HG03342 (cell line): ENCODE results near the gene KPNA4.
A peak's percentile ranks its signal among the peaks of the same experiment; 100 is the strongest.
"Not testable (repeated sequence)": the region's sequence is repeated elsewhere in the genome, so short reads cannot be mapped to it uniquely, and the experiment has no call there.

Source experiments
- ATAC-seq: cut with Tn5 transposase; IDR thresholded peaks from one replicate; pipeline ENCODE4 v1.9.1; 2021; ENCODE audit warnings: mild to moderate bottlenecking, moderate library complexity; ENCODE audit not compliant: unreplicated experiment

The KPNA4 gene, protein sequence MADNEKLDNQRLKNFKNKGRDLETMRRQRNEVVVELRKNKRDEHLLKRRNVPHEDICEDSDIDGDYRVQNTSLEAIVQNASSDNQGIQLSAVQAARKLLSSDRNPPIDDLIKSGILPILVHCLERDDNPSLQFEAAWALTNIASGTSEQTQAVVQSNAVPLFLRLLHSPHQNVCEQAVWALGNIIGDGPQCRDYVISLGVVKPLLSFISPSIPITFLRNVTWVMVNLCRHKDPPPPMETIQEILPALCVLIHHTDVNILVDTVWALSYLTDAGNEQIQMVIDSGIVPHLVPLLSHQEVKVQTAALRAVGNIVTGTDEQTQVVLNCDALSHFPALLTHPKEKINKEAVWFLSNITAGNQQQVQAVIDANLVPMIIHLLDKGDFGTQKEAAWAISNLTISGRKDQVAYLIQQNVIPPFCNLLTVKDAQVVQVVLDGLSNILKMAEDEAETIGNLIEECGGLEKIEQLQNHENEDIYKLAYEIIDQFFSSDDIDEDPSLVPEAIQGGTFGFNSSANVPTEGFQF

DNA sequence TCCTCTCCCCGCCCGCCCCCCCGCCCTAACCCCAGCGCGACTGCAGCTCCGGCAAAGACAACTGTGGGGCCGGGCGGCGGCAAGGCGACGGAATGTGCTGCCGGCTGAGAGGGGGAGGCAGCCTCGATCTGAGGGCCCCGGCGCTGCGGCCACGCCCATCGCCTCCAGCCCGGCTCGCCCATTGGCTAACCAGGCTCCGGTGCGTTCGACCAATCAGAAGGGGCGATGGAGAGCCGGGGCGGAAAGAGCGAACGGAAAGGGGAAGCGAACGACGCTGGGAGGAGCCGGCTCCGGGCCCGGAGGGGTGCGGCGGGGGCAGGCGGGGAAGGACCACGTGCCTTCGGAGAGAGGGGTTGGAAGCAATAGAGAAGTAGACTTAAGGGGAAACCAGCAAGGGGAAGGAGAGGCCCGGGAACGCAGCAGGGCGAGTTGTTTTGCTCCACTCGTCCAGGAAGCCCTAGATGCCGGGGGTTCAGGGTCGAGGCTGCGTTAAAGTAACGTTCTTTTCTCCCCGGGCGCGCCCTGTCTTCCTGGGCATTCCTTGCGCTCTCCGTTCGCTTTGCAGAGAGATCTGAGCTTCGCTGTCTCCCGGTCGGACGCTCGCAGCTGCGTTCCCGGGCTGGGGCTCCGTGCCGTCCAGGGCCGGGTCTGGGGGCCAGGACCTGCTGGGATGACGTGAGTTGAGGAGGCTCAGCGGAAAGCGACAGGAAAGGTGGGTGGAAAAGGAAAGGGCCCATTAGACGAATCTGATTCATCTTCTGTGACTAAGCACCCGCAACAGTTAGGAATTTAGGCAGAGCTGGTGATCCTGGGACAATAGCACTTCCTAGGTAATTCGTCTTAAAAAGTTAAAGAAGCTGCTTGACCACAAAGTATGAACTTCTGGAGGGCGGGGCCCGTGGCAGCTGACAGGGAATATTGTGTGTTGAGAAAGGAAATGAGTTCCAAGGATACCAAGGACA lies at the start of gene KPNA4:
Gene KPNA4, minus strand, starts transcription at position 130 of the 962 bp plus-strand sequence. CDS start 289 bp downstream, outside the sequence.
- ATAC-seq: peak; percentile 92

DNA sequence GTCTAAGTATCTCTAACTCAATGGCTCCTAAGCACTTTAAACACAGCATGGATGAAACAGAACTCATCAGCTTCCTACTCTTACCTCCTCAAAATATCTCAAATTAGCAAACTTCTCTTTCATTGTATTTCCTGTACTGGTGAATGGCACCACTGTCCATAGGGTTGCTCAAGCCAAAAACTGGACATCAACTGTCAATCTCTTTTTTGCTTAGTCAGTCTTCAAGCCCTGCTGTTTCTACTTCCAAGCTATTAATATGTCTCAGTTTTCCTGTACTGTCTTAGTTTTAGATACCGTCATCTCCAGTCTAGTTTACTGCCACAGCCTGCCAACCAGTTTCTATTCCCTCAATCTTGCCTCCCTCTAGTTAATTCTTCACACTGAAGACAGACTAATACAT lies 48.3 kb upstream of the KPNA4 start:
- no peak for ATAC-seq

DNA sequence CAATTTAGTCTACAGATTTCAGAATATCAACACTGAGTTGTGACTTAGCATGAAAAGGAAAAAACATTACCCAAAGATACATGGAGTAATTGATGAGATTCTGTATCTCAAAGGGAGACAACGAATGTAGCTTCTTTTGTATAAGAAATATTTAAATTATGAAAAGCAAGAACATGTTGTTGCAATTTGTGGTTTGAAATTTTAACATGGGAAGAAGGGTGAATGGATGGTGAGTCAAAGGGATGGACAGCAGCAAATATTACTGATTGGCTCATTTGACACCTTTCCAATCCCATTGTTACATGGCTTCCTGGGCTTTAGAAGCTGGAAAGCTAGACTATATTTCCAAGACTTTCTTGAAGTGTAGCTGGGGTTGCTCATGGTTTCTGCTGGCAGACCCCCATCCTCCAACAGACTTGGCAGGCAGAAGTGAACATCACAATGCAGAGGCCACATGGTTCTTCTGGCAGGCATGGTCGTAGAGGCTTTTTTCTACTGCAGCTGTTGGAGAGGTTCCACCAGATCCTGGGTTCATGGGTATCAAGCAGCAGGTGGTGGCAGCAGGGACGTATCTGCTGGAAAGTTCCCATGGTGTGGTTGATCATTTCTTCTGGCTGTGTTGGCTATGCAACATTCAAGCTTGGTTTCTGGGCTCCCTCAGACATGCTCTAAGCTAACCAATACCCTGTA lies 47.2 kb upstream of the KPNA4 start:
- ATAC-seq: no peak

DNA sequence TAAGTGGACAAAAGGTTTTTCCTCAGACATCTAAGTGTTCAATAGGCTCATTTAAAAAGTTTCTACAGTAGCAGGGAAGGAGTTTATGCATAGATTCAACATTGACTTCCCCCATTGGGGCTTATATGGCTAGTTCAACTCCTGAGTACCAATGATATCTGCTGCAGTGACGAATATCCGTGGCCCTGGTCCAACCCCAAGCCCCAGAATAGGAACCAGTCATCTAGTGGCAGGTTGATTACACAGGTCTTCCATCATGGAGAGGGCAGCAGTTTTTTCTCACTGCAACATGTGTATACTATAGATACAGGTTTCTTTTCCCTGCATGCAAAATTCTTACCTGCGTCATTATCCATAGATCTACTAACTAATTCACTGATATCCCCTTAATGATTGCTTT lies 45.8 kb upstream of the KPNA4 start:
- no peak for ATAC-seq

DNA sequence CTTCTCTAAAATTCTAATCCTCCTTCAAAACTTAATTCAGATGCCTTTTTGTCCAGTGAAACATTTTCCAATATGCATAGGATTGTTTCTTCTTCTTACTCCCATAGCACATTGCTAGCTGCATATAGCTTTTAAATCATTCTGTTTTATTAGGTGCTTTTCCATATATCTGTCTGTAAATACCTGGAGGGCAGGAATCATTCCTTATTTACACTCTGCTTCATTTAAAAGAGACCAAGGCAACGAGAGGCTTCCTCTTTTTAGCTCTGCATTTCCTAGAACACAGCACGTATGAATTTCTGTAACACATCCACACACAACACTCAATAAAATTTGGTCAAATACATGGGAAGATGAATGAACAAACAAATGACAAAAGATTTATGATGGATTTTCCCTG lies 43.5 kb upstream of the KPNA4 start:
- no peak for ATAC-seq

DNA sequence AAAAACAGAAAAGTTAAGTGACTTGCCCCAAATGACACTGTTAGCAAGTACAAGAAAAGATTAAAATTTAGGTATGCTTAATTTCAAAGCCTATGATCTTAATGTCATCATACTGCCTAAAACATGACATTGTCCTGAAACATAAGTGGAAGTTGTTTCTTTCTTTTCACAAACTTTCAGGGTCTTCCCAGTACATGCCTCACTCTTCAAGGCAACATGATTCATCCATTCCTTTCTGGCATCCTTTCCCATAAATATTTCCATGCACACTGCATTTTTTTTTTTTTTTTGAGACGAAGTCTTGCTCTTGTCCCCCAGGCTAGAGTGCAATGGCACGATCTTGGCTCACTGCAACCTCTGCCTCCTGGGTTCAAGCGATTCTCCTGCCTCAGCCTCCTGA lies 42.5 kb upstream of the KPNA4 start:
- ATAC-seq: no peak

DNA sequence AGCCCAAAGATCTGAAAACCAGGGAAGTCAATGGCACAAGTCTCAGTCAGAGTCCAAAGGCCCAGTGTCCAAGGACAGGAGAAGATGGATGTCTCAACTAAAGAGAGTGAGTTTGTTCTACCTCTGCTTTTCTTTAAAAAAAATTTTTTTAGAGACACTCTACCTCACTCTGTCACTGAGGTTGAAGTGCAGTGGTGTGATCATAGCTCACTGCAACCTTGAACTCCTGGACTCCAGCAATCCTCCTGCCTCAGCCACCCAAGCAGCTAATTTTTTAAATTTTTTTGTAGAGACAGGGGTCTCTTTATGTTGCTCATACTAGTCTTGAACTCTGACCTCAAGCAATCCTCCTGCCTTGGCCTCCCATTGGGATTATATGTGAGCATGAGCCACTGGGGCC lies 39.9 kb upstream of the KPNA4 start:
- ATAC-seq: no peak

DNA sequence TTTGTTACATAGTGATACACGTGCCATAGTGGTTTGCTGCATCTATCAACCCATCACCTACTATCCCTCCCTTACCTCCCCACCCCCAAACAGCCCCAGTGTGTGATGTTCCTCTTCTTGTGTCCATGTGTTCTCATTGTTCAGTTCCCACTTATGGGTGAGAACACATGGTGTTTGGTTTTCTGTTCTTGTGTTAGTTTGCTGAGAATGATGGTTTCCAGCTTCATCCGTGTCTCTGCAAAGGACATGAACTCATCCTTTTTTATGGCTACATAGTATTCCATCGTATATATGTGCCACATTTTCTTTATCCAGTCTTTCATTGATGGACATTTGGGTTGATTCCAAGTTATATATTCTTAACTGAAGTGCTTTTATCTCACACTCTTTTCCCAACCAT lies 38.5 kb upstream of the KPNA4 start:
- ATAC-seq: not testable (repeated sequence)

DNA sequence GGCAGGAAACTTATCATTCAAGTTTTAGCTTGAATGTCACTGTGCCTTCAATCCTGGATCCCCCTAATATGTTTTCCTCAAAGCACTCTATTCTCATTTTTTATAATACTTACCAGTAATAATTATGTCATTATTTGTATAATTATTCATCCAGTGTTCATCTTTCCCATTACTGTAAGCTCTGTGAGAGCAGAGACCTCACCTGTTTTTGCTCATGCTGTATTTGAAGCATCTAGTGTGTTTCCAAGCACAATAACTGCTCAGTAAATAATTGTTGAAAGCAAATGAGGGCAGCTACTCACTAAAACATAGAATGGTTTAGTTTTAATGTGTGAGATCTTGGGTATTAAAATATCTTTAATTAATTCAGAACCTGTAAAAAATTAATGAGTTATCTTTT lies 36.9 kb upstream of the KPNA4 start:
- ATAC-seq: no peak

DNA sequence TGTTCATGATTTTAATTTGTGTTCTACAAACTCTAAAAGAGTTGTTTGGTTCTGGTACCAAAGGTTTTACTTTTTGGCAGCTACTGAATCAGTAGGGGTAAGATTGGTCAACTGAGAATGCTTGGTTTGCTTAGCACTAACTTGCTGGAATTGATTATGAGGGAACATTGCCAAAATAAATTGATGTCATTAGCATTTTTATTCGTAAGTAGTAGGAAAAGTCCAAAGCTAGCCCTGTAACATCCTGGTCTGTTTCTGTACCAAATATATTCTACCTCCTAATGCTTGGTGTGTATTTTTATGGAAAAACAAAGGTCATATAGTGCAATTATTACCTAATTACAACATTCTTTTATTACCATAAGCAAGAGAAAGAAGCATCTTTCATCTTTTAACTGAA lies 35.9 kb upstream of the KPNA4 start:
- no peak for ATAC-seq

DNA sequence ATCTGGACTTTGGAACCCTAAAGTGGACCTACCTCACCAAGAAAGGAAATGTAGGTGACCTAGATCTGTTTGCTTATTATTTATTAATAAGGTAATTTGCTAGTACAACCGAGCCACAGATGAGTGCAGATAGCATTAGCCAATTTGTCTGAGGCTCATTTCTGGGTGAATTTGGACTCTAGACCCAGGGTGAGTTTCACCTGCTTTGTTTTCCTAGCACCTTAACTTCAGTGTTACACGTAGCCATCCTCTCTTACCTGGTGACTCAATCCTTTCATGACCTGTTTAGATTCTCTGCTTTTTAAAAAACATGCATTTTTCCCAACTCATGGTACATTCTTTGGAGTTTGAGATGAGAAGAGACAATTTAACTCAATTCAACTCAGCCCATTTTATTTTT lies 33.5 kb upstream of the KPNA4 start:
- no peak for ATAC-seq

DNA sequence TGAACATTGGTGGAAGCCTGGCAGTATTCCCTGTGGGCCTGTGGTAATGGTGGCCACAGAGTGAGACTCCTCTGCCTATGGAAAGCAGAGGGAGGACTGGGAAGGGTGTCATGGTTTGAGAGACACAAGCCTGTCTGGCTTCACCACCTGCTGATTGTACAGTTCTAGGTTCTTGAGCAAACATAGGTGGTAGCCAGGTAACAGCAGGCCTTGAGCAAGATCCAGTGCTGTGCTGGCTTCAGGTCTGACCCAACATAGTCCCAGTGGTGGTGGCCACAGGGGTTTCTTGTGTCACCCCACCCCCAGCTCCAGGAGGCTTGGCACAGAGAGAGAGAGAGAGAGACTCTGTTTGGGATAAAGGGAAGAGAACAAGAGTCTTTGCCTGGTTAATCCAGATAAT lies 22.7 kb upstream of the KPNA4 start:
- ATAC-seq: no peak

DNA sequence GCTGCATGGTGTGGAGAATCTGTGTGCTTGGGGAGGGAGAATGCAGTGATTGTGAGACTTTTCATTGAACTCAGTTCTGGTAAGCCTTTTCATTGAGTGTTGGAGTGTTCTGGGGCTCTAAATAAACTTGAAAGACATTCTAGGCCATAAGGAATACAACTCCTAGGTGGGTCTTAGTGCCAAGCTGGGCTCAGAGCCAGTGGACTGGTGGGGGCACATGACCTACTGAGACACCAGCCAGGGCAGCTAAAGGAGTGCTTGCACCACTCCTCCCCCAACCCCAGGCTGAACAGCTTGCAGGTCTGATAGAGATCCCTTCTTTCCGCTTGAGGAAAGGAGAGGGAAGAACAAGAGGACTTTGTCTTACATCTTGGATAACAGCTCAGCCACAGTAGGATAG lies 21.7 kb upstream of the KPNA4 start:
- ATAC-seq: no peak

DNA sequence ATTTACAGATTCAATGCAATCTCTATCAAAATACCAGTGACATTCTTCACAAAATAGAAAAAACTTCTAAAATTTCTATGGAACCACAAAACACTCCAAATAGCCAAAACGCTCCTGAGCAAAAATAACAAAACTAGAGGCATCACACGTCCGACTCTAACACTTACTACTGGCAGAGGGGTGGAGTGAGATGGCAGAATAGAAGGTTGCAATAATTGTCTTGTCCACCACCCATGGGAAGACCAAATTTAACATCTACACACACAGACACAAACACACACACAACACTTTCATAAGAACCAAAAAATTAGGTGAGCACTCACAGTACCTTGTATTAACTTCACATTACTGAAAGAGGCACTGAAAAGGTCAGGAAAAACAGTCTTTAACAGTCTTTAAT lies 21.3 kb upstream of the KPNA4 start:
- ATAC-seq: no peak

DNA sequence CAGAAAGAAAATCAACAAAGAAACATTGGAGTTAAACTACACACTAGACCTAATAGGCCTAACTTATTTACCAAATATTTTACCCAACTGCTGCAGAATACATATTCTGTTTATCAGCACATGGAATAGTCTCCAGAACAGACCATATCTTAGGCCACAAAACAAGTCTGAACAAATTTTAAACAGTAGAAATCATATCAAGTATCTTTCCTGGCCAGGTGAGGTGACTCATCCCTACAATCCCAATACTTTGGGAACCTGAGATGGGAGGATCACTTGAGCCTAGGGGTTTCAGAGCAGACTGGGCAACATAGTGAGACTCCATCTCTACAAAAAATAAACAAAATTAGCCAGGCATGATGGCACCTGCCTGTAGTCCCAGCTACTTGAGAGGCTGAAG lies 18.1 kb upstream of the KPNA4 start:
- ATAC-seq: no peak

DNA sequence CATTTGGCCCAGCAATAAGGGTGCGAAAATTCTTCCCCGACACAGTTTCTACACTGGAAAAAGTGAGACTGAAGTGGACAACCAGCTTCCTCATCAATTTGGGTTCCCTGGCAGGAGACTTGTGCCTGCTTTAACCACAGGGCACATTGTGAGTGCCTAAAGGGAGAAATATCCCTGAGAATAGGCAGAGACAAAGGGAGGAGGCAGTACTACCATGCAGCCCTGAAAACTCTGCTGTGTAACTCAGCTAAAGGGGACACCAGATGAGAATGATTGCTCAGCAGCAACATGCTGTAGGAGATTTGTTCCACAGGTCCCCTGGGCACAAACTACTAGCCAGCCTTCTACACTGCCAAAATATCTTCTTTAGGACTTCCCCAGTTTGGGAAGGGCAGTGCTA lies 15.6 kb upstream of the KPNA4 start:
- no peak for ATAC-seq

DNA sequence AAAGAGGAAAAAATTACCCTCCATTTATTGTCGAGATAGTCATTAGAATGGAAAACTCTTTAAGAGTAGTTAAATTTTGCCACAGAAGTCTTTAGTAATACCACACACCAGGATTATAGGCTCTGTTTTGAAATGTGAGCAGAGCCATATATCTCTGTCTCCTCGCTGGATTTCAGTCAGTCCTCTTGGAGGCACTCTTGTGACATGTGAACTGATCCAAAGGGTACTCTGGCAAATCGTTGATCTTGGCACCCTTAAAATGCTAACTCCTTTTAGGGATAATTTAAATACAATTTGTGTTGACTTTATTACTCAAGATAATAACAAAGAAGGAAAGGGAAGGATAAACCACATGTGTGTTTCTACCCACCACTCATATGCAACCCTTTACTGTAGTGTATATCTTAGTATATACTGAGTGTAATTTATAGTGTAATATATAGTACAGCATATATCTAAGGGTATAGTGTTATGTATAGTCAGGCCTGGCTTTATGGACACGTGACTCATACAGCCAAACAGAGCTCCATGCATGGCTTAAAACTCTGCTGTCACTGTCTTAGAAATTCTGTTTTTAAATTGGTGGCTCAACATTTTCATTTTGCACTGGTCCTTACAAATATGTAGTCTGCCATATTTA lies 12.3 kb upstream of the KPNA4 start:
- no peak for ATAC-seq

DNA sequence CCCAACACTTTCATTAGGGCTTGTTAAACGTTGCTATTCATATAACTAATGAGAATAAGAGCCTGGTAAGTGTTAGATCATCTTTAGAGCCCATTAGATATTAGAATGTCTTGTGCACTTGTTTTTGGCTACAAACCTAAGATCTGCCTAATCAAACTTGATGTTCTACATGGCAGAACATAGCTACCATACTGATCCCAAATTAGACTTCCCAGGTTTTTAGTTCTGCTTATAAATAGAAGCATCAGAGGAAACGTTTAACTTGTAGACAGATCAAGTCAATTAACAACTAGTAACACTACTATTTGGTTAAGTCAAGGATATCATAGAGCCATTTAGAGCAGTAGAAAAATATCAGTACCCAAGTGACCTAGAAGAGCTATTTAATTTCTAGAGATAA lies 11.7 kb upstream of the KPNA4 start:
- ATAC-seq: no peak

DNA sequence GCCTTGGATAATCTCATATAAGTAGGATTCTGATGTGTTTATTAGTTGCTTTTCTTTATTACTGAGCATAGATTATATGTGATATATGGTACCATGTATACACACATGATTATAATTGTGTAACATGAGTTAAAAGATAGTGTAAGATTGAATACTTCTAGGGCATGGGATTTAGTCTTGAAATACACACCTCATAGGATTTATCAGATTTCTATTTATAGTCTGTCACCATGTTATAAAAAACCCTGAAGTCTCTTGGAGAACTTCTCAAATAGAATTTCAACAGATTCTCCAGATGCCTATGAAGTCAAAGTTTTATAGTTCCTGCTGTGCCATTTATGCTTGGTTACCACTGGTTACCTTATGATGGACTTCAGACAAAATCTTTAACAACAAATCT lies 11.2 kb upstream of the KPNA4 start:
- ATAC-seq: no peak

DNA sequence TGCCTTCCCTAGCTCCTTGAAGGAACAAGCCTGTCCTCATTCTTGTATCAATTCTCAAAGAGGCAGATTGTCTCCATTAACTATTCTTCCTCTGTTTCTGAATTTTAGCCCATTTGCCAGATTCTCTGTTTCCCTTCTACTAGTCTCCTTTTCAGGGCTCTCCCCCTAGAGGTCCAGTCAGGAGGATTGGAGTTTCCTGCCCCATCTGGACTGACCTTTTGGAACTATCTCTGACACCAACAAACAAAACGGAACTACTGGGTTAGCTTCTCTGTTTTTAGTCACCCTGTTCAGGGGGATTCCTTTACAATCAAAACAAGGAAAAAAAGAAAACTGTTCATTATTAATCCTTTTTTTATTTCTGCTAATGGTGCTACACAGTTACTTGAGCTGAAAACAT lies 10.2 kb upstream of the KPNA4 start:
- no peak for ATAC-seq

DNA sequence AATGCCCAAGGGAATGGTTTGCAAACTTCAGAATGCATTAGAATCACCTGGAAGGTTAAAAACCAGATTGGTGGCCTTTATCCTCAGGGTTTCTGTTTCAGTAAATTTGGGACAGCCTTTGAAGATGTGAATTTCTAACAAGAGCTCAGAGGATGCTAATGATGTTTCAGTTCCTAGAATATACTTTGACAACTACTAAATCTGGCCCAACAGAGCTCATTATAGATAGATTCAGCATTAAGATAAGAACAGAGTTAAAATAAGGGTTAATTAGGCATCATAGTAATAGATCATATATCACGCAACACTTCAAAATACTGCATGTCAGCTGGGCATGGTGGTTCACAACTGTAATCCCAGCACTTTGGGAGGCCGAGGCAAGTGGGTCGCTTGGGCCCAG lies 9.3 kb upstream of the KPNA4 start:
- ATAC-seq: no peak
